H1 (cell line): Measurements from ENCODE around the gene RABL3.

Source experiments
- BRCA1 ChIP-seq: IDR thresholded peaks from 2 replicates; pipeline ENCODE4 v1.6.1; 2012; ENCODE audit warnings: low read depth, low read length, improper control_type of control experiment
- CEBPB ChIP-seq: IDR thresholded peaks from 2 replicates; pipeline ENCODE4 v1.6.1; 2012; ENCODE audit warnings: low read depth, low read length
- EP300 ChIP-seq, 2 experiments: IDR thresholded peaks; 1 replicate in 1 of 2; 2 replicates in 1 of 2; pipeline ENCODE4 v1.6.1; 2011 to 2012; ENCODE audit warnings: low read depth in 2 of 2, low read length in 2 of 2, mild to moderate bottlenecking in 2 of 2, borderline replicate concordance in 1 of 2, inconsistent platforms in 1 of 2, moderate library complexity in 1 of 2
- MAFK ChIP-seq: IDR thresholded peaks from 2 replicates; pipeline ENCODE4 v1.6.1; 2012; ENCODE audit warnings: low read depth, mild to moderate bottlenecking, improper control_type of control experiment, low read length
- POLR2A ChIP-seq, 2 experiments: IDR thresholded peaks; 1 replicate in 1 of 2; 2 replicates in 1 of 2; pipeline ENCODE4 v1.6.1; 2011; ENCODE audit warnings: low read depth in 2 of 2, low read length in 2 of 2, mild to moderate bottlenecking in 2 of 2; ENCODE audit errors: control extremely low read depth in 1 of 2
- RAD21 ChIP-seq, 2 experiments: IDR thresholded peaks in 1 of 2; conservative IDR thresholded peaks in 1 of 2; 2 replicates each; pipeline ENCODE4 v1.6.1; 2011; ENCODE audit warnings: low read depth in 2 of 2, low read length in 2 of 2, improper control_type of control experiment in 1 of 2, inconsistent platforms in 1 of 2, mild to moderate bottlenecking in 1 of 2, moderate library complexity in 1 of 2
- SP4 ChIP-seq: IDR thresholded peaks from 2 replicates; pipeline ENCODE4 v1.6.1; 2012; ENCODE audit warnings: low read length, inconsistent platforms
- TF ChIP-seq, protein P1 (sequence below), 3 experiments: IDR thresholded peaks; 1 replicate in 2 of 3; 2 replicates in 1 of 3; pipeline versions ENCODE4 v1.5.1 to v1.6.1; 2011; ENCODE audit warnings: low read length in 3 of 3, mild to moderate bottlenecking in 3 of 3, inconsistent platforms in 2 of 3, low read depth in 1 of 3, moderate library complexity in 1 of 3; ENCODE audit not compliant: insufficient read depth in 1 of 3; ENCODE audit errors: control extremely low read depth in 1 of 3
- TF ChIP-seq, protein P2 (sequence below): IDR thresholded peaks from 2 replicates; pipeline ENCODE4 v1.6.1; 2011; ENCODE audit warnings: low read length, improper control_type of control experiment

DNA sequence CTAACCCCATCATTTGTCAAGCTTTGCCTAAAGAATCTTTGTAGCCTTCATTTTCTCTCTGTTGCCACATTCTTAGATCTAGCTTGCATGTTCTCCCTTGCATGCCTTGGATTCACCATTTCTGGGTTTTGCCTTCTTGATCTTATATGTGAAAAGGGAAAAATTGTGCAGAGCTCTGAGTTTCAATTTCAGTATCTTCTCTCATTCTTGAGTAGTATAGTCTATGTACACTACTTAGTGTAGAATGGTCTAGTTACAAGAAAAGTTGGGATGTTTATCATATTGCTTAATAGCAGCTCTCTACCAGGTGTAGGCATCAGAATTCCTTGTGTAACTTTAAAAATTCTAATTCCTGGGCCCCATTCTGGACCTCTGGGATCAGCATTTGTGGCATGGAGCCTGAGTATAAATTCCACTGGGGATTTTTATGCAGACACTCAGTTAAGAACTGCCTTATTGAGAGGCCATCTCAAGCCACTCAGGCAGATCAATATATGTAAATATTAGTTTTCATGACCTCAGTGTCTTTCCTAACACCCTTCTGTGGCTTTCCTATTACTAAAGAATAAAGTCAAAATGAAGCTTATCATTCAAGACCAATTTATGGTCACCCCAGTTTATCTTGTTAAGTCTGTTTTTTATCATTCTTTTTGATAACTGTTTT lies 23.6 kb upstream of the RABL3 start:
- no peak for TF ChIP-seq BRCA1
- TF ChIP-seq EP300 (IDR thresholded peaks at IDR 0.05; ENCODE audit: borderline replicate concordance in 1 of 2, low read depth in 2 of 2, low read length in 2 of 2): no peak
- TF ChIP-seq, protein P1, sequence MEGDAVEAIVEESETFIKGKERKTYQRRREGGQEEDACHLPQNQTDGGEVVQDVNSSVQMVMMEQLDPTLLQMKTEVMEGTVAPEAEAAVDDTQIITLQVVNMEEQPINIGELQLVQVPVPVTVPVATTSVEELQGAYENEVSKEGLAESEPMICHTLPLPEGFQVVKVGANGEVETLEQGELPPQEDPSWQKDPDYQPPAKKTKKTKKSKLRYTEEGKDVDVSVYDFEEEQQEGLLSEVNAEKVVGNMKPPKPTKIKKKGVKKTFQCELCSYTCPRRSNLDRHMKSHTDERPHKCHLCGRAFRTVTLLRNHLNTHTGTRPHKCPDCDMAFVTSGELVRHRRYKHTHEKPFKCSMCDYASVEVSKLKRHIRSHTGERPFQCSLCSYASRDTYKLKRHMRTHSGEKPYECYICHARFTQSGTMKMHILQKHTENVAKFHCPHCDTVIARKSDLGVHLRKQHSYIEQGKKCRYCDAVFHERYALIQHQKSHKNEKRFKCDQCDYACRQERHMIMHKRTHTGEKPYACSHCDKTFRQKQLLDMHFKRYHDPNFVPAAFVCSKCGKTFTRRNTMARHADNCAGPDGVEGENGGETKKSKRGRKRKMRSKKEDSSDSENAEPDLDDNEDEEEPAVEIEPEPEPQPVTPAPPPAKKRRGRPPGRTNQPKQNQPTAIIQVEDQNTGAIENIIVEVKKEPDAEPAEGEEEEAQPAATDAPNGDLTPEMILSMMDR (IDR thresholded peaks at IDR 0.05; ENCODE audit: control extremely low read depth in 1 of 3, insufficient read depth in 1 of 3, low read depth in 1 of 3, low read length in 3 of 3): no peak
- TF ChIP-seq CEBPB: no peak
- no peak for TF ChIP-seq POLR2A (IDR thresholded peaks at IDR 0.05; ENCODE audit: control extremely low read depth in 1 of 2, low read depth in 2 of 2, low read length in 2 of 2)
- no peak for TF ChIP-seq RAD21 (IDR thresholded peaks at IDR 0.05 in 1 of 2, conservative IDR thresholded peaks at IDR 0.05 in 1 of 2; ENCODE audit: low read depth in 2 of 2, low read length in 2 of 2)
- no peak for TF ChIP-seq SP4
- TF ChIP-seq, protein P2, sequence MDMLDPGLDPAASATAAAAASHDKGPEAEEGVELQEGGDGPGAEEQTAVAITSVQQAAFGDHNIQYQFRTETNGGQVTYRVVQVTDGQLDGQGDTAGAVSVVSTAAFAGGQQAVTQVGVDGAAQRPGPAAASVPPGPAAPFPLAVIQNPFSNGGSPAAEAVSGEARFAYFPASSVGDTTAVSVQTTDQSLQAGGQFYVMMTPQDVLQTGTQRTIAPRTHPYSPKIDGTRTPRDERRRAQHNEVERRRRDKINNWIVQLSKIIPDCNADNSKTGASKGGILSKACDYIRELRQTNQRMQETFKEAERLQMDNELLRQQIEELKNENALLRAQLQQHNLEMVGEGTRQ: no peak
- TF ChIP-seq MAFK: no peak
